ENCODE data around the gene SMIM29.

SMIM29 gene

DNA sequence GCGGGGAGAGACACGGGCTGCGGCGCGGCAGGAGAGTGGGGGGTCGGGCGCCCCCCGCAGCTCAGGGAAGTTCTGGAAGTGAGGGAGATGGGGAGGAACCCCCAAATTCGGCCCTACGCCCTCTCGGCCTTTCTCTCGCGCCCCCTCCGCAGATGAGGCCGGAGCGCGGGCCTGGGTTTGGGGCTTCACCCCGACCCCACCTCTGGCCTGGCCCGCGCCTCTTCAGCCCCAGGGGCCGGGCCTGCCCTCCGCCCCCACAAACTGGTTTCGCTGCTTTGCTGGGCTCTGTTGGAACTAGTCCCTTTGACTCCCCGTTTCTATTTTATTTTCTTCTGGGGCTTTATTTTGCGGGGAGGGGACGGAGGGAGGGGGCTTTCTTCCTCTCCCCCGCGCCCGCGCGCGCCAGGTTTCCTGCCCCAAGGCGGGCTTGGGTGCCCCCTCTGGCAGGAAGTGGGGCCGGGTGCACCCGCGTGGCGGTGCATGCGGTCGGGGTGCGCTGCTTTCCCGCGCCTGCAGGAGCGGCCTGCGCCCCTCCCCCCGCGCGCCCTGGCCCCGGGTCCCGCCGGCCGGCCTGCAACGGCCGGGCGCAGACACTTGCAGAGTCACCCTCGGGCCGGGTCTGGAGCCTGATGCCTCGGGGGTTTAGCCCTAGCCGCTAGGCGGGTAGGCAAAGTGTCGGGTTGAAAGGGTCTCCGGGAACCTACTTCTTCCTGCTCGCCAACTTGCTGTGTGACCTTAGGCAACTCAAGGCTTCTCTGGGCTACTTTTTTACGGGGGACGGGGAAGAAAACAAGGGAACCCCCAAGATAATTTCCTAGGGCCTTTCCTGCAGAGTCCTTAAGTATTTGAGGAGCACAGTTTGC, 10.9 kb downstream of the SMIM29 start:
- H3K27ac ChIP-seq: peak overlapping the region; percentile 73

DNA sequence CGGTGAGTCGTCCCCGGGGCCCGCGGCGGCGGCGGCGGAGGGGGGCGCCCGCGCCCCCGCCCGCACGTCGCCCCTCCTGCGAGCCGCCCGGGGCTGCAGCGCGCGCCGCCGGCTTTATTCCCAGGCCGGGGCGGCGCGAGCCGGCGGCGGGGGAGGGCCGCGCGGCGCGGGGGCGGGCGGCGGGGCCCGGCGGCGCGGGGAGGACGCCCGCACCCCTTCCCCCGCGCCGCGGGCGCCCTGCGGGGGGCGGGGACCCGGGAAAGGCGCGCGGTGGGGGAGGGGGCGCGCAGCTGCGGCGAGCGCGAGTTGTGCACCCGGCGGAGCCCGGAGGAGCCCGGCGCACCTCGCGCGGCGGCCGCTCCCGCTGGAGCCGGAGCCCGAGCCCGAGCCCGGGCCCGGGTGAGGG, 11.5 kb downstream of the SMIM29 start:
- H3K27ac ChIP-seq: peak overlapping the region; percentile 73
- TF ChIP-seq, protein P1, sequence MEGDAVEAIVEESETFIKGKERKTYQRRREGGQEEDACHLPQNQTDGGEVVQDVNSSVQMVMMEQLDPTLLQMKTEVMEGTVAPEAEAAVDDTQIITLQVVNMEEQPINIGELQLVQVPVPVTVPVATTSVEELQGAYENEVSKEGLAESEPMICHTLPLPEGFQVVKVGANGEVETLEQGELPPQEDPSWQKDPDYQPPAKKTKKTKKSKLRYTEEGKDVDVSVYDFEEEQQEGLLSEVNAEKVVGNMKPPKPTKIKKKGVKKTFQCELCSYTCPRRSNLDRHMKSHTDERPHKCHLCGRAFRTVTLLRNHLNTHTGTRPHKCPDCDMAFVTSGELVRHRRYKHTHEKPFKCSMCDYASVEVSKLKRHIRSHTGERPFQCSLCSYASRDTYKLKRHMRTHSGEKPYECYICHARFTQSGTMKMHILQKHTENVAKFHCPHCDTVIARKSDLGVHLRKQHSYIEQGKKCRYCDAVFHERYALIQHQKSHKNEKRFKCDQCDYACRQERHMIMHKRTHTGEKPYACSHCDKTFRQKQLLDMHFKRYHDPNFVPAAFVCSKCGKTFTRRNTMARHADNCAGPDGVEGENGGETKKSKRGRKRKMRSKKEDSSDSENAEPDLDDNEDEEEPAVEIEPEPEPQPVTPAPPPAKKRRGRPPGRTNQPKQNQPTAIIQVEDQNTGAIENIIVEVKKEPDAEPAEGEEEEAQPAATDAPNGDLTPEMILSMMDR (IDR thresholded peaks at IDR 0.05): no peak
- no peak for TF ChIP-seq ZFX (IDR thresholded peaks at IDR 0.05; ENCODE audit: borderline replicate concordance)

More for the DNA sequence above, 10.9 kb downstream of the SMIM29 start:
- TF ChIP-seq ZFX (IDR thresholded peaks at IDR 0.05; ENCODE audit: borderline replicate concordance): no peak
- TF ChIP-seq, protein P1 (IDR thresholded peaks at IDR 0.05): no peak

DNA sequence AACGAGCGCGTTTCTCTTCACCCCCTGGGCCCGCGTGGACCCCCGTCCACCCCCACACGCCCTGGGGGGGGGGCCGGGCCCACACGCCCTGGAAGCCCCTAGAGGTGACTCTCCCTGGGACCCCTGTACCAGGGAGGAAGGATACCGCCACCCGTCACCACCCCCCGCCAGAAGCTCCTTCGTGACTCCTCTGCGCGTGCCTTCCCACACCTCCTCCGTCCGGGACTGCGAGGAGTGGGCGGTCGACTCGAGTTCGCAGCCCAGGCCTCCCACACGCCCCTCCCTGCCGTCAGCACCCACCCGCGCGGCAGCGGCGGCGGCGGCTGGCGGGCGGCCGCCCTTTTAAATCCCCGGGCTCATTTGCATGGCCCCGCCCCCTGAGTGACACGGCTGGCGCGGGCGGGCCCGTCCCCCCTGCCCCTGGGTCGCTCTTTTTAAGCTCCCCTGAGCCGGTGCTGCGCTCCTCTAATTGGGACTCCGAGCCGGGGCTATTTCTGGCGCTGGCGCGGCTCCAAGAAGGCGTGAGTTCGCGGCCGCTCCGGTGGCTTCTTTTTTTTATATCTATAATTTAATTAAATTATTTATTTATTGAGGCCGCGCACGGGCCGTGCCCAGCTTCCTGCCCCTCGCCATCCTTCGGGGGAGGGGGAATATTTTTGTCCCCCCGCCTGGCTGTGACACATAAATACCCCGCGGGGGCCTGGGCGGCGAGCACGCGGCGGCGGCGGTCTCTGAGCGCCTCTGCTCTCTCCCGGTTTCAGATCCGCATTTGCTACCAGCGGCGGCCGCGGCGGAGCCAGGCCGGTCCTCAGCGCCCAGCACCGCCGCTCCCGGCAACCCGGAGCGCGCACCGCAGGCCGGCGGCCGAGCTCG, 12.1 kb downstream of the SMIM29 start, which contains the start of gene HMGA1:
HMGA1 (plus strand) TSS at position 431 of the 873 bp plus-strand sequence. CDS start 3,908 bp downstream, outside the sequence.
- TF ChIP-seq, protein P1 (IDR thresholded peaks at IDR 0.05): no peak
- TF ChIP-seq ZFX (IDR thresholded peaks at IDR 0.05; ENCODE audit: borderline replicate concordance): no peak
- H3K27ac ChIP-seq: peak within 1 kb of the TSS; percentile 73

DNA sequence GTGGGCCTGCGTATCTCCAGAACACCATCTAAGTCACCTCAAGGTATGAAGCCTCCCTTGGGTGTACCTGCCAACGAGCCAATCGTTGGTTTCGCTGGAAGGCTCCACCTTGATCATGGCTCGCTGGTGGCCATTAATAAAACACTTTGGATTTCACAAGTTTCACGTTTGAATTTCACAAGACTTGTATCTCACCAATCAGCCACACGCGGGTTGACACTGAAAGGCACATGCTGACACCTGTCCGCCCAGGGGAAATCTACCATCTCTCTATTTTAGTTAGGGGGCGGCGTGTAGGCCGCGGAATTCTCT, 12.7 kb downstream of the SMIM29 start:
- no peak for TF ChIP-seq ZFX (IDR thresholded peaks at IDR 0.05; ENCODE audit: borderline replicate concordance)
- TF ChIP-seq, protein P1 (IDR thresholded peaks at IDR 0.05): no peak
- peak overlapping the region; percentile 73; the same call in 1 of the 2 replicates for H3K27ac ChIP-seq

DNA sequence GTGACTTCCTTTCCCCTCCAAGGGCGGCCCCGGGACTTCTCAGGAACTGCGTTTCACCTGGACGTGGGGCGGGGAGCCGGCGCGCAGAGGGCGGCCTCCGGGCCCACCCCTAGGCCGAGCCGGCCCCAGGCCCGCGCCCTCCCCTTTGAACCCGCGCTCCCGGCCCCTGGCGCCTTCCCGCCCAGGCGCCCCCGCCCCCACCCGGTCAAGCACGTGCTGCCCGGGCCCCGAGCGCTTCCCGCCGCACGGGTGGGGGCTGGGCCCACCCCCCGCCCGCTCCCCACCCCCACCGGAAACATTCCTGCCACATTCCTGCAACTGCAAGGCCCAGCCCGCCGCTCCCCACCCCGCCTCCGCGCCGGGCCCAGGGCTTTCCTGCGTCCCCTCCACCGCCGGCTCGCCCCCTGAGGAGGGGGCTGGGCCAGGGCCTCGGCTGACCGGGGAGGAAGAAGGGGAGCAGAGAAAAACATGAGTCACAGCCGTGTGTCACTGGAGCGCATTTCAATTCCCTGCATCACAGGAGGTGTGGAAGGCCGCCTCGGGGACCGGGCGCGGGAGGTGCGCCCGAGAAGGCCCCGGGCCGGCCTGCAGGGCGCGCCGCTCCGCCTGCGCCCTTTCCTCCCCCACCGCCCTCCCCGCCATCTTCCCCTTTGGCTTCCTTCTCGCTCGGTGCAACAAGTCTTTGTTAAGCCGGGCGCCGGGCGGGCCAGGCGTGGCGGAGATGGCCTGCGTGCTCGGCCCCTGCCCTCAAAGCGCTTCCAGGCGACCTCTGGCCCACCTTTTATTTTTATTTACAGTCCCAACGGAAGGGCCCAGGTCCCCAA, 13.3 kb downstream of the SMIM29 start:
- TF ChIP-seq, protein P1 (IDR thresholded peaks at IDR 0.05): no peak
- TF ChIP-seq ZFX (IDR thresholded peaks at IDR 0.05; ENCODE audit: borderline replicate concordance): no peak
- H3K27ac ChIP-seq: no peak overlapping the region

DNA sequence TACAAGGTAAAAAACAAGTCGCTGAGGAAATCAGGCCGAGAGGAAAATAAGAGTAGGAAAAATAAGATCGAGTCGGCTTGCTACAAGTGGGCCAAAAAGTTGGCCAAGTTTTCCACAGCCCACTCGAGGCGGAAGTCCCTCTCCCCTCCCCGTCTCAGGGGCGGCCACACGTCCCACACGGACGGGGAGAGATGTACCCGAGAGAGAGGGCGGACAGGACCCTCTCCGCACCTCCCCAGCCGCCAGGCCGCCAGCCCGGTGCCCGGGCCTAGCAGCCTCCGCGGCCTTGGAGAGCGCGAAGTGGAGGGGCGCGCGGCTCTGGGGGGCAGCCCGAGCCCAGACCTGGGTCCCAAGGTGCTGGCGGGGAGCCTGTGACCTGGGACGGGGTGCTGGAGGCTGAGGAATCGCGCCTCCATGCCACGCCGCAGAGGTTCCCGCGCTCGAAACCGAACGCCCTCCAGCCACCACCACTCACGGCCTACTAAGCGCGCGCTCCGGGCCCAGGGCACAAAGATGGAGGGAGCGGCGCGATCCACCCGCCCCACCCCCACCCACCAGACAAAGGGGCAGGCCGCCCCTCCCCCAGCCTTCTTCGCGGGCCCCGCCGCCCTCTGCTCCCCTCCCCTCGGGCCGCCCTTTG, 14.0 kb downstream of the SMIM29 start:
- no peak overlapping the region for H3K27ac ChIP-seq
- TF ChIP-seq ZFX (IDR thresholded peaks at IDR 0.05; ENCODE audit: borderline replicate concordance): no peak
- TF ChIP-seq, protein P1 (IDR thresholded peaks at IDR 0.05): no peak

Data from 22Rv1 (cell line).